IMR-90 (cell line): ENCODE measurements around the gene TTC24.

ENCODE experiments used
- BHLHE40 ChIP-seq: fragments of 150-350 bp; IDR thresholded peaks from 2 replicates; pipeline ENCODE4 v1.6.1; 2016; ENCODE audit warnings: mild to moderate bottlenecking, low read depth, low read length
- CEBPB ChIP-seq: IDR thresholded peaks from 2 replicates; pipeline ENCODE4 v1.6.1; 2012; ENCODE audit warnings: low read depth, low read length, improper control_type of control experiment
- CHD1 ChIP-seq: IDR thresholded peaks from 2 replicates; pipeline ENCODE4 v1.6.1; 2012; ENCODE audit warnings: low read depth, low read length, improper control_type of control experiment
- CTCF ChIP-seq: conservative IDR thresholded peaks from 2 replicates; pipeline ENCODE4 v1.5.1; 2012; ENCODE audit warnings: mild to moderate bottlenecking, low read depth, low read length, improper control_type of control experiment
- FOS ChIP-seq: fragments of 150-350 bp; IDR thresholded peaks from 2 replicates; pipeline ENCODE4 v1.6.1; 2016; ENCODE audit warnings: low read depth, low read length
- MAFK ChIP-seq: IDR thresholded peaks from 2 replicates; pipeline ENCODE4 v1.6.1; 2012; ENCODE audit warnings: low read depth, low read length, improper control_type of control experiment
- MAZ ChIP-seq: IDR thresholded peaks from 2 replicates; pipeline ENCODE4 v1.6.1; 2012; ENCODE audit warnings: low read depth, mild to moderate bottlenecking, low read length, improper control_type of control experiment, moderate library complexity, borderline replicate concordance
- MXI1 ChIP-seq: IDR thresholded peaks from 2 replicates; pipeline ENCODE4 v1.6.1; 2012; ENCODE audit warnings: low read depth, mild to moderate bottlenecking, low read length, moderate library complexity, borderline replicate concordance
- NFE2L2 ChIP-seq: fragments of 150-350 bp; IDR thresholded peaks from 2 replicates; pipeline ENCODE4 v1.6.1; 2016; ENCODE audit warnings: low read depth, mild to moderate bottlenecking, low read length
- POLR2A ChIP-seq: IDR thresholded peaks from 2 replicates; pipeline ENCODE4 v1.6.1; 2012; ENCODE audit warnings: mild to moderate bottlenecking, low read depth, low read length
- RAD21 ChIP-seq: IDR thresholded peaks from 2 replicates; pipeline ENCODE4 v1.6.1; 2012; ENCODE audit warnings: low read length, improper control_type of control experiment
- RFX5 ChIP-seq: IDR thresholded peaks from 2 replicates; pipeline ENCODE4 v1.8.0; 2012; ENCODE audit warnings: low read depth, mild to moderate bottlenecking, low read length, moderate library complexity
- SMC3 ChIP-seq: fragments of 150-350 bp; IDR thresholded peaks from 2 replicates; pipeline ENCODE4 v1.6.1; 2016; ENCODE audit warnings: low read depth, mild to moderate bottlenecking, antibody characterized with exemption, low read length, moderate library complexity
- USF2 ChIP-seq: fragments of 150-350 bp; IDR thresholded peaks from 2 replicates; pipeline ENCODE4 v1.6.1; 2017; ENCODE audit warnings: mild to moderate bottlenecking, antibody characterized with exemption, low read length, low read depth

GRCh38 chr1:156581661-156582387, 2.3 kb downstream of the TTC24 start:
- TF ChIP-seq CTCF, result no peak
- TF ChIP-seq RFX5, result no peak
- TF ChIP-seq POLR2A, result no peak
- no peak for TF ChIP-seq CEBPB
- no peak for TF ChIP-seq MAFK
- TF ChIP-seq FOS, result no peak
- TF ChIP-seq MAZ, result no peak
- TF ChIP-seq RAD21, result no peak
- TF ChIP-seq USF2, result no peak
- no peak for TF ChIP-seq NFE2L2
- TF ChIP-seq MXI1, result no peak
- TF ChIP-seq SMC3, result no peak
- no peak for TF ChIP-seq BHLHE40
- no peak for TF ChIP-seq CHD1
